Left lung (tissue), 10 donors: Measurements from ENCODE around the gene WWP2. TPM values are rescaled to one million over a fixed set of nuclear protein-coding genes. Genes with fewer than 3 reads are reported as not detected.
A peak's percentile ranks its signal among the peaks of the same experiment; 100 is the strongest.

ENCODE experiments used
- ATAC-seq: fragments of 200-7000 bp; cut with Tn5 transposase; one replicate; pipeline ENCODE4 v1.9.1; 2020; ENCODE audit warnings: moderate library complexity
- DNase-seq, 4 donors: peaks; one replicate each; pipeline ENCODE4 v3.0.0-alpha.2; 2013 to 2020
- H3K27ac ChIP-seq, 2 donors: fragments of 200-600 bp; sonication (generic) in 1 of 2; one replicate each; pipeline versions ENCODE4 v1.5.0 to v1.8.0; 2020 to 2021
- H3K27me3 ChIP-seq, 2 donors: fragments of 200-600 bp; sonication (generic) in 1 of 2; one replicate each; pipeline versions ENCODE4 v1.5.0 to v1.8.0; 2020 to 2021
- H3K36me3 ChIP-seq, 2 donors: fragments of 200-600 bp; sonication (generic) in 1 of 2; one replicate each; pipeline versions ENCODE4 v1.5.0 to v1.8.0; 2020 to 2021
- H3K4me1 ChIP-seq, 2 donors: fragments of 200-600 bp; one replicate each; pipeline ENCODE4 v1.8.0; 2021
- H3K4me3 ChIP-seq, 2 donors: fragments of 200-600 bp; sonication (generic) in 1 of 2; one replicate each; pipeline versions ENCODE4 v1.5.0 to v1.8.0; 2020 to 2021; ENCODE audit warnings: mild to moderate bottlenecking in 1 of 2
- H3K9me3 ChIP-seq, 2 donors: fragments of 200-600 bp; sonication (generic) in 1 of 2; one replicate each; pipeline versions ENCODE4 v1.5.0 to v1.8.0; 2020 to 2021
- CTCF ChIP-seq, 2 donors: fragments of 200-600 bp; sonication (generic) in 1 of 2; IDR thresholded peaks; one replicate each; pipeline versions ENCODE4 v1.5.0 to v1.8.0; 2021; ENCODE audit warnings: antibody characterized with exemption in 2 of 2
- intact Hi-C, 2 donors: fragments of 100-400 bp; cut with DNase I; formaldehyde crosslinking; loops; one replicate each; pipeline versions ENCODE4 v1.11.2 to v1.14.2; 2022
- polyA plus RNA-seq, 6 donors: library from polyadenylated mRNA; unstranded; fragments of 120-200 nt; gene quantifications; one replicate each; pipeline ENCODE4 v1.2.1, GENCODE V29; 2013; ENCODE audit not compliant: insufficient read length in 6 of 6
- total RNA-seq, 2 donors: library from RNA; stranded (reverse); fragmentation: NEBNext Ultra II Directional; extraction: Animal tissue kit (Norgen Biotek cat#: 25700); gene quantifications; one replicate each; pipeline ENCODE4 v1.2.1, GENCODE V29; 2021
- donor health status: DM: no; HTN: yes; CAD: no.
- donor health status: DM: no; HTN: no; CAD: no.

WWP2 gene
- total and polyA plus RNA-seq, 8 donors, result 30.2 to 73.0 (median 34.6) TPM

- Histone ChIP-seq H3K9me3 (no peaks in the 10 kb centered on the region), H3K36me3 (peaks cover 0 to 25% of the 10 kb centered on the region in 2 donors), H3K27ac (no peak overlapping the region), H3K4me3 (no peak overlapping the region), H3K27me3 (no peaks in the 10 kb centered on the region), H3K4me1 (peaks cover 0 to 15% of the 10 kb centered on the region in 2 donors)
- no peak for TF ChIP-seq CTCF (IDR thresholded peaks at IDR 0.05)
- intact Hi-C loops, result no loop called here
- ATAC-seq (no peak), DNase-seq (no peak)
These were observed 41.2 kb upstream of the WWP2 start for GRCh38 chr16:69720822-69721430.

- no peak for DNase-seq
- Histone ChIP-seq H3K4me1 (peaks cover 0 to 20% of the 10 kb centered on the region in 2 donors), H3K9me3 (no peaks in the 10 kb centered on the region), H3K36me3 (peaks cover 0 to 20% of the 10 kb centered on the region in 2 donors), H3K27me3 (no peaks in the 10 kb centered on the region), H3K4me3 (no peak overlapping the region), H3K27ac (no peak overlapping the region)
- TF ChIP-seq CTCF (IDR thresholded peaks at IDR 0.05), result no peak
- intact Hi-C loops, result no loop called here
- no peak for ATAC-seq
These were observed 40.6 kb upstream of the WWP2 start for GRCh38 chr16:69721441-69721957.

GRCh38 chr16:69724414-69724873 is 37.7 kb upstream of the WWP2 start:
- peak overlapping the region in 1 of 2 donors; percentile 51 for H3K4me3 ChIP-seq
- H3K27ac ChIP-seq, result peak overlapping the region in 1 of 2 donors; percentile 88
- intact Hi-C loops, result no loop called here
- no peaks in the 10 kb centered on the region for H3K27me3 ChIP-seq
- no peak for ATAC-seq
- no peak for TF ChIP-seq CTCF (IDR thresholded peaks at IDR 0.05)
- H3K9me3 ChIP-seq, result no peaks in the 10 kb centered on the region
- DNase-seq, result no peak
- no peaks in the 10 kb centered on the region for H3K36me3 ChIP-seq
- H3K4me1 ChIP-seq, result peaks cover 8 to 43% of the 10 kb centered on the region in 2 donors

- peak overlapping the region in 1 of 2 donors; percentile 88 for H3K27ac ChIP-seq
- H3K9me3 ChIP-seq, result no peaks in the 10 kb centered on the region
- intact Hi-C loops, result no loop called here
- H3K36me3 ChIP-seq, result no peaks in the 10 kb centered on the region
- DNase-seq (no peak), ATAC-seq (no peak)
- H3K4me1 ChIP-seq, result peaks cover 8 to 43% of the 10 kb centered on the region in 2 donors
- TF ChIP-seq CTCF (IDR thresholded peaks at IDR 0.05), result no peak
- H3K4me3 ChIP-seq, result peak overlapping the region in 1 of 2 donors; percentile 51
- H3K27me3 ChIP-seq, result no peaks in the 10 kb centered on the region
These were observed 37.1 kb upstream of the WWP2 start for GRCh38 chr16:69724981-69725479.

- ATAC-seq (no peak), DNase-seq (no peak)
- no peaks in the 10 kb centered on the region for H3K9me3 ChIP-seq
- peak overlapping the region; percentile 80 to 88 for H3K27ac ChIP-seq
- no peak for TF ChIP-seq CTCF (IDR thresholded peaks at IDR 0.05)
- H3K4me1 ChIP-seq, result peaks cover 8 to 43% of the 10 kb centered on the region in 2 donors
- intact Hi-C loops, result no loop called here
- peak overlapping the region; percentile 37 to 51 for H3K4me3 ChIP-seq
- H3K27me3 ChIP-seq, result no peaks in the 10 kb centered on the region
- no peaks in the 10 kb centered on the region for H3K36me3 ChIP-seq
These were observed 36.4 kb upstream of the WWP2 start for GRCh38 chr16:69725480-69726312.
